GM18502 (cell line): Measurements from ENCODE around the gene NR3C1.

Experiments
- ATAC-seq: cut with Tn5 transposase; IDR thresholded peaks from one replicate; pipeline ENCODE4 v1.9.1; 2021; ENCODE audit warnings: mild to moderate bottlenecking; ENCODE audit not compliant: unreplicated experiment, poor library complexity

The NR3C1 gene

DNA sequence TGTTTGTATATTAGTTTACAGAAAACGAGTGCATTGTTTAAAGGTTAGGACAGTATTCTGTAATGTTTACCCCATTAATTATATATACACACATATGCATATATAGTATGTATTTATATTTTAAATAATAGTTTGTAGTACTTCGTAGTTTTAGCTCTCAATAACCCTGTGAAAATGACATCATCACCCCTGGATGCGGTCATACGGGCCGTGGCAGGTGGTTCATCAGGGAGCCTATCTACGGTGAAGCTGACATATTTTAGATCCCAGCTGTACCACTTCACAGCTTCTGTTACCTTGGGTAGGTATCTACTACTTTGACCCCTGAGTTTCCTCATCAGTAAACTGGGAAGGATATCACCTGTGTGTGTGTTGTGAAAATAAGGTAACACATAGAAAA lies 87.1 kb downstream of the NR3C1 start:
- ATAC-seq, result no peak

DNA sequence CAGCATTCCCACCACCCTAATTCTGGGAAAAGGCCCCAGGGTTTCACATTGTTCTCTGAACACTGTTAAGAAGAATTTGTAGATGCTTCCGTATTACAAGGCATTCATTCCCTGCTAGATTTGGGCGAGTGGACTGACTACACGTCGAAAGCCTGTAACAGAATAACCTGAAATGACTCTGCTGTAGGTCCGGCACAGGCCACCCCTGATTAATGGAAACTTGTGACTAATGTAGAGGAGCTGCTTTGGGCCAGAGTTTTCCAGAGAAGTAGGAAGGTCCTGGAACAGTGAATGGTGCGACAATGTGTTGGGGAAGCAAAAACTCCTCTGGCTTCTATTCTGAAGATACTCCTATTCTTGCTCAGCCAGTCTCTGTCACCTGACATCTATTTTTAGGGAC lies 87.6 kb downstream of the NR3C1 start:
- ATAC-seq, result no peak

DNA sequence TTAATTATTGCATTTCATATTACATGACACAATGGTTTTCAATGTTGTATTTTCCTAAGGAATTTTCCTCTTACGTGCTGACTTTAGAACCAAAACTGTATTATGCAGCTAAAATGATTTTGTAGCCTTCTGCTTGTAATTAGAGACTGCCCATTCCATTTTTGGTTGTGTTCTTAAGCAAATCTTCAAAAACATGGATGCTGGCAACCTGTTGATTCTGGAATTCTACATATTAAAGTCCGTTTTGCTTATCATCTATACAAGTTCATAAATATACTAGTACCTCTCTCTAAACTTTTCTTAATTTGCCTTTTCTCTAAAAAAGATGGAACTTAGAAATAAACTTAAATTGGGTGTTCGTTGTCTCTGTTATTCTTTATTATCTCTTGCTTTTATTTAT lies 88.3 kb downstream of the NR3C1 start:
- no peak for ATAC-seq

DNA sequence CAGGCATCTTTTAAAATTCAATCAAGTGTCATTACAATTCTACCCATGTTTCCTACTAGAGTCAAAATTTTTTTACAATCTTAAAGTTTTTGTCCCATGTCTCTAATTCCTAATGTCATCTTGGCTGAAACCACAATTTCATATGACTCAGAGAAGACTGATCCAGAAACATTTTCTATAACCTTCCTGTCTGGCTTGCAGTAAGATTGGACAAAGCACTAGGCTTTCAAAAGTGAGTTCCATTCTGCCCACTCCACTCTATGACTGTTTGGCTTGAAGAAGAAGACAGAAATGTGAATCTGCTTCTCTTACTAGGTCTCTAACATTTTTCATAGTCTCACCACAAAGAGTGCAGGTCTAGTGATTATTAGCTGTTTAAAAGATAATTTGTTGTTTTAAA lies 88.8 kb downstream of the NR3C1 start:
- ATAC-seq, result no peak

DNA sequence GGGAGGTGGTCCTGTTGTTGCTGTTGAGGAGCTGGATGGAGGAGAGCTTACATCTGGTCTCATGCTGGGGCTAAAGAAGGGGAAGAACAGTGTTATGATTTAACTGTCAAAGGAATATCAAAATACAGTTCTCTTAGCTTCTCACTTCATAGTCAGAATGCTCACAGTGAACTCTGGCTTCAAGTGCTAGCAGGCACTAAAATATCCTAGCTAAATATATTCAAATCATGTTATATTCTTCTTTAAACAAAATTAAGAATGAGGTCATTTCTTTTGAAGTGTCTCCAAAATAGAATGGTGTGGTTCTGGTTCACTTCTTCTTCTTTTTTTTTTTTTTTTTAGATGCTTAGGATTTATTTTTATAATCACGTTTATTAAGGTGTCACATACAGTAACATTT lies 89.4 kb downstream of the NR3C1 start:
- ATAC-seq, result no peak

DNA sequence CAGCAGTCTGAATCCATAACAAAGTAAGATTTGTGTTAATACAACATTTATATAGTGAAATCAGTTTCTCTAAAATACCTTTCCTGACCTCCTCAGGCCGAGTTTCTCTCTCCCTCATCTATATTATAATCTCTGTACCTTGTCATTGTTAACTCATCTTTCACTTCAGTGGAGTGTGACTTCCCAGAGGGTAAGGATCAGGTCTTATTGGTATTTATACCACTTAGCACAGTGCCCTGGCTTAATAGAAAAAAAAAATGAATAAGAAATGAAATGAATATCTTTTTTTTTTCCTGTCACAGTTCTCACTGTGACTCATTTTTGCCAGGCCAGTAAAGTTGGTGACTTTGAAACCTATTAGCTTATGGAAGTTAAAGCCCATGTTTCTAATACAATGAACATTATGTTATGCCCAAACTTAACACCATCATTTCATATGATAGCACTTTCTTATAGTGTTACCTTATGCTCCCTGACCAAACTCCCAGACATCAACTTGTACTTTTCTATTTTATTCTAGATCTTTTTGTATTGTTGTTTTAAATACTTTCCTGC lies 90.1 kb downstream of the NR3C1 start:
- no peak for ATAC-seq

DNA sequence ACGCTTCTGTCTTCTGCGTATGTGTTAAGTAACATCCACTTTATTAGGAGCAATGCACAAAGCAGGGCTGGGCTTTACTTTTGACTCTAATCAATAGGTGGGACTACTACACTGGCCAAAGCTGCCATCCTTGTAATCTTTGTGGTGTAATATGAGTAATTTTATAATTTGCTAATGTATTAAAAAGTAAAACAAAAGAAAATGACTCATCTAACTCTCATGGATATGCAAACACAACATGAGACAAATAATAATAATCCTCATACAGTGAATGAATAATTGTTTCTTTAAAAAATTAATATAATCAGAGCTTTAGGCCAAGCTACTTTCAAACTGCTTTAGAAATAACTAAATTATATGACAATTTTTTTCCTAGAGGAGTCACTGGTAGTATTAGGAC lies 90.7 kb downstream of the NR3C1 start:
- no peak for ATAC-seq

DNA sequence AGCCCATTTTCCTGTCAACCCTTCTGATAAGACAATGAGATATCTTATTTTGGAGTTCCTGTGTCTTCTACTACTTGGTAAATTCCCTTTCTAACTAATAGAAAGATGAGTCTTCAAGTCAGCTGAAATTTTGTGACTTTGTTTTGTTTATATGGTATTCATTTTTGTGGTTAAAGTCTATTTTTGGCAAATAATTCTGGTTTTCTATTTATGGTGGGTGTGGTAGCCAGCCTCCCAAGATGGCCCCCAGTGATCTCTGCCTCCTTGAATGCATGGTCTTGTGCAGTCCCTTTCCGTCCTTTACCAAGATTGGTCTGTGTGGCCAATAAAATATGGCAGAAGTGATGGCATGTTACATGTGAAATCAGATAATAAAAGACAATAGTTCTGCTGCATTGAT lies 91.5 kb downstream of the NR3C1 start:
- ATAC-seq, result no peak

DNA sequence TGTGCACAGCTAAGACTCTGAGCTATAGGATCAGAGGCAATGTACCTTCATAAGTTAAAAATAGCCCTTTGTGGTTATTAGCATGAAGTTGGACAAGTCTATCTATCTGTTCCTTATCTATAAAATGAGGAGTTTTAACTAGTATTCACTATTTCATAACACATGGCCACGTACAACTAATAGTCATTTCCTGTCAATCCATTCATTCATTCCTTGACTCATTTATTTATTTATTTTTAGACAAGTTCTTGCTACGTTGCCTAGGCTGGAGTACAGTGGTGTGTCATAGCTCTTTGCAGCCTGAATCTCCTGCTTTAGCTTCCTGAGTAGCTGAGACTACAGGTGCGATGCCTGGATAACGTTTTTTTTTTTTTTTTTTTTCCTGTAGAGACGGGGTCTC lies 92.1 kb downstream of the NR3C1 start:
- ATAC-seq, result no peak

DNA sequence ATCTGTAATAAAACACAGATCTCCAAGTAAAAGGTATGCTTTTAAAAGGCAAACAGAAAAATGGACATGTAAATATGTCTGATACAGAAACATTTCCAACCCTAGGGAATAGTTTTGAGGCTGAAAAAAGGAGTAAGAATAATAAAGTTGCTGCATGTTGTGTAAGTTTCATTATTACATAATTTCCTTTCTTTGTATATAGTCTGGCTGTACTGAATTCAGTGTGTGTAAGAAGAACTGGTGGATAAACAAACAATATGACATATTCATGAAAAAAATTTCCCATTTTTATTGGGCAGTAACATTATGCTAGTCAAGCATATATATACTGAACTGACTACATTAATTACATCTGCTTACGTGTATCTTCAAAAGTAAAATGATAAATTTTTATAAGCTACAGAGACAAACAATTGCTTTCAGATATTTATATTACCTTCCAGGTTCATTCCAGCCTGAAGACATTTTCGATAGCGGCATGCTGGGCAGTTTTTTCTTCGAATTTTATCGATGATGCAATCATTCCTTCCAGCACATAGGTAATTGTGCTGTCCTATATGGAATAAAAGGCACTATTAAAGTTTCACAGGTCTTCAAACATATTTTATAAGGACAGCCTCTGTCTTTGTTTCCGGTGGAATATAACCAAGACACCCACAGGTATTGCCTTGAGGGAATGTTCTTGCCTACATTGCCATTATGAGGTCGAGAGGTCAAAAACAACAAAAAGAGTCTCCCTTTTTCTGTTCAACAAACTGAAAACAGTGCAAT lies 93.6 kb downstream of the NR3C1 start:
- ATAC-seq, result no peak

DNA sequence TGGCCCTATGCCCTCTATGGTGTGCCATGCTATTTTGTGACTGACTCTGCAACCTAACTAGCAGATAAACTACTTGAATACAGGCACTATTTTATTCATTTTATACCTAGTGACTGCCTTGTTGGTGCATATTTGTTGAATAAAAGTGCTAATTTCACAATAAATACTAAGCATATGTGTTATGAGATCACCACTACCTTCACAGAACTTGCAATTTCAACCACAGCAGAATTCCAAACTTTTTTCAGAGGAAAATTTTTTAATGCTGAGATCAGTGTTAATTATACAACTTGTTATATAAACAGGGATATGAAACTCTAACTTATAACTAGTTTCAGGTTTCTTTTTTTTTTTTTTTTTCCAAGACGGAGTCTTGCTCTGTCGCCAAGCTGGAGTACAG lies 94.8 kb downstream of the NR3C1 start:
- no peak for ATAC-seq

DNA sequence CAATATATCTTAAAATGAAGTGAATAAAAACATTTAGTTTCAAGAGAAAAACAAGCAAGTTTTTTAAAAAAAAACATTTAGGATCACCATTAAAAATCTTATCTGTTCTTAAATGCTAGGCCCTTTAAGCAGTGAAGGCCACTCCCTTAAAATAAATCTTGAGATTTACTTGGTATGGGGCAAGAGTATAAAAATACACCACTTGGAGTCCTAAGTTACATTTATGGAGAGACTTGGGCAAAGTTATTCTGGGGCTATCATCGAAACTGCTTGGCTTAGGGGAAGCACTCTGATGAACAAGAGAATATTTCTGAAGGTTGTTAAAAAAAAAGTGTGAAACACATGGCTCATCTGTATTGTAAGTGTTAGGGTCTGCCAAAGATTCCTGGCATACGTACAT lies 97.4 kb downstream of the NR3C1 start:
- no peak for ATAC-seq

DNA sequence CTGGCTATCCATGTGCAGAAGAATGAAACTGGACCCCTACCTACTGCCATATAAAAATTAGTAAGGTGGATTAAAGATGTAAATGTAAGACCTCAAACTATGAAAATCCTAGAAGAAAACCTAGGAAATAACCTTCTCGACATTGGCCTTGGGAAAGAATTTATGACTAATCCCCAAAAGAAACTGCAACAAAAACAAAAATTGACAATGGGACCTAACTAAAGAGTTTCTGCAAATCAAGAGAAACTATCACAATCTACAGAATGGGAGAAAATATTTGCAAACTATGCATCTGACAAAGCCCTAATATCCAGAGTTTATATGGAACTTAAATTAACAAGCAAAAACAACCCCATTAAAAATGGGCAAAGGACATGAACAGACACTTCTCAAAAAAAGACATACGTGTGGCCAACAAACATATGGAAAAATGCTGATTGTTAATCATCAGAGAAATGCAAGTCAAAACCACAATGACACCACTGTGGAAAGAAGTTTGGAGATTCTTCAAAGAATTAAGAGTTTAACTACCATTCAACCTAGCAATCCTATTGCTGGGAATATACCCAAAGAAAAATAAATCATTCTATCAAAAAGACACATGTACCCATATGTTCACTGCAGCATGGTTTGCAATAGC lies 98.5 kb downstream of the NR3C1 start:
- ATAC-seq, result no peak

DNA sequence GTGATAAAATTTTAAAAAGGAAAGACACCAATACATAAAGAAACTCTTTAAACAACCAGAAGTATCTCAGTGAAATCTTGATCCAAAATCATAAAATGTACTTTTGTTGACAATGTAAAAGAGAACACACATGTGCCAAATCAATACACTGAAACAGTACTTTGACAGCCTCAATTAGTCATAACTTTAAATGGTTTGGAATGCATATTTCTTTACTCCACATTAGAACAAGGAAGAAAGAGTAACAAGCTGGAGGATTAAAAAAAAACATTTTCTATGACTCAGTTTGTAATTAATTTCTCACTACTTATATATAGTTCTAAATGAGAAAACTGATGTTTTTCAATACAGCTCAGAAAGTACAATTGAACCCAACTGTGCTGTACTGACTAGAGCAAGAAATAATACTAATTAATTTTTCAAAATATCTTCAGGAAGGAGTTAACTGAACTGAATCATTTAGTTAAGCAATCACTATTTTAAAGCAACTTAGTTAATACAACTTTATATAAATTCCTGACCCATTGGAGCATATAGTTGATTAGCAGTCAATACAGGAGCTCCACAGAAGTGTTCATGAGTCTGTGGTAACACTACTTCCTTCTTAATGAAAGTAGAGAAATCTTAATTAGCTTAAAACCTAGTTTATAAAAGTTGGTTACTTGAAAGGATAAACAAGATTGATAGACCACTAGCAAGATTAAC lies 101.0 kb downstream of the NR3C1 start:
- no peak for ATAC-seq

DNA sequence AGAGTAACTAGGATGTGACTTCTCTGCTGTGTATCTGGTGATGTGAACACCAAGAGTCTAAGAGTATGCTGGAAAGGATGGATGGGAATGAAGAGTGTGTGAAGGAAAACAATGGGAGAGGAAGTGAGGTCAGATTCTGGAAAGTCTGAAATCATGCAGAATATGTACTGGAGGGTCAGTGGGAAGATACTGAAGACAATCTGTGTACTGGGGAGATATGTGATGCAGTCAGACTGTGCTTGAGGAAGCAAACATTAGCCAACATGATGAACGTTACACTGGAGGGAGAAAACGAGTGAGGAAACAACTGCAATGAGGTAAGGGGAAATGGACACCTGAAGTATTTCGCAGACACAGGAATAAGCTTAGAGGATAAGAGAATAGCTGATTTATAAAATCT lies 105.7 kb downstream of the NR3C1 start:
- no peak for ATAC-seq

DNA sequence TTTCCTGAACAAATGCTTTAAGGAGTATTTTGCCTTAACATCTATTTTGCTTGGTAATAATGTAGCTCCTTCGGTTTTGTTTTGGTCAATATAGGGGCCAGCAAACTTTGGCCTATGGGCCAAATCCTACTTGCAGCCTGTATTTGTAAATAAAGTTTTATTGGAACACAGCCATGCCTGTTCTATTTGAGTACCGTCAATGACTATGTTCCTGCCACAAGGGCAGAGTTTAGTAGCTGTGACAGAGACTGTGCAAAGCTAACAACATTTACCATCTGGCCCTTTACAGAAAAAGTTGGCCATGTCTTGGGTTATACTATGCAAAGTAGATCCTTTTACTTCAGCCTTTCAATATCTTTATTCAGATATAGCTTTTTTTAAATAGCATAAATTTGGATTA lies 113.4 kb downstream of the NR3C1 start:
- ATAC-seq, result no peak

DNA sequence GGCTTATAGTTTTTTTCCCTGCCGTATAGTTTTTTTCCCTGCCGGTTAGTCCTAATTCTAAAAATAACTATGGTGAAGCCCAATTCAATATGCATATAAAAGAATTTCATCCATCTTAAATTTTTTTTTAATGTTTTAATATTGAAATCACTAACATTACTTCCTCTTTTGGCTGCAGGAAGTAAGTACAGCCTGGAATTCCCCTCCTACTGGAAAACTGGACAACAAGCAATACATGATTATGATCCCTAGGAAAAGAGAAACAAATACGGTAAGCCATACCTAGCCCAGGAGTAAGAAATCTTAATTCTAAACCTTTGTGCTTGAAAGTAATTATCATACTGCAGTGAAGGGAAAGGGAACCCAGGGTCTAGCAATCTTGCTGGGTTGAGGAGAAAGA lies 119.0 kb downstream of the NR3C1 start:
- no peak for ATAC-seq

DNA sequence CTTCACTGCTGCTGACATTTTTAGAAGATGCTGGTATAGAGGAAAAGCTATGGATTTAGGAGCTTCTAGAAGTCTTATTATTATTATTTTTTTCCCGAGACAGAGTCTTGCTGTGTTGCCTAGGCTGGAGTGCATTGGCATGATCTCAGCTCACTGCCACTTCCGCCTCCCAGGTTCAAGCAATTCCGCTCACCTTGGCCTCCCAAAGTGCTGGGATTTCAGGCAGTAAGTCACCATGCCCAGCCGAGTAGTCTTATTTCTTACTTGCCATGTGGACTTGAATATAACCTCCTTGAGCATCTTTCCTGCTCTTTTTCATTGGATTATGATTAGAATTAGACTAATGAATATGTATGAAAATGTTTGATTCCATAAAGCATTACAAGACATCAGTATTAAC lies 119.5 kb downstream of the NR3C1 start:
- no peak for ATAC-seq

DNA sequence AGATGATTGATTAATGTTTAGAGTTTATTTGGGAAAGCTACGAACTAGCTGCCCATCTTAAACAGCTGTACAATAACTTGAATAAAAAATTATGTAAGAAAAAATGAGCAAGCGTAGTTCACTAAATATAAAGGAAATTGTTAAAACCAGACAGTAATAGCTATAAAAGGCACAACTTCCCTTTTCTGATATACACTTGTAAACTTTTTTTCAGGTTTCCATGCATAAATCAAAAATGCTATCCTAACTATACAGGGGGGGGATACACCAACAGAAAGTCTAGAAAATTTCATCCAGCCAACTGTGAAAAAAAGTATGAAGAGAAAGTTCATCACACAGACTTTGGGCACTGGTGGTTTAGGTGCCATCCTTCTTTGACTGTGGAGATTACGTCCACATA lies 122.3 kb downstream of the NR3C1 start:
- ATAC-seq, result no peak

DNA sequence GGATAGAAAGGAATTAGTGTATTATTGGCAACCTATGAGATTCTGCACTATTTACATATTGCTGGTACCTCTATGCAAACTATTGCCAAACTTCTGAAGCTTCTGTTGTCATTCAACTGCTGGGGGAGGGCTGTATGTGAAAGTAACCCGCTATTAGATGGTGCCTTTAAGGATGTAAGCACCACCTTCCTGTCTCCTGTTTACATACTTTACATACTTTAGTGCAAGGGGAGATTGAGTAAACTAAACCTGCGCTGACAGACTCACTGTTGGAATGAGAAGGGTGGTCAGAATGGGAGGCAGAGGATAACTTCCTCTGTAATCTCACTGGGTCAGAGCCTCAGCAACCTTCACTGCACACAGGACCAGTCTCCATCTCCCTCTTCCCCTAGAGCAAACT lies 123.8 kb downstream of the NR3C1 start:
- no peak for ATAC-seq

DNA sequence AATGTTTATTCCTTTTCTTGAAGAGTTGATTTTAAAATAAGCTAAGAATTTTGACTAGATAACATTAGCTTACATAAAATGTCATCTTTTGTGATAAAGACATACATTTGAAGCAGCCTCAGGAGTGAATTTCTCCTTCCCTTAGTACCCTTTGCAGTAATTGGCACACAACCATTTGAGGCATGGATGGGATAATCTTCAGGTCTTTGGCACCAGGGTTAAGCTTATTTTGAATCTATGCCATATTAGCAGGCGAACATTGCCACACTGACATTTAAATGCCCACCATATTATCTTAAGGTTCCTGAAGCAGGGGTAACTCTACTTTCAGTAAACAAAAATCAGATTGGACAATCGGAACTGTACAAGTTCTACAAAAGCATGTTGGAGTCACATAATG lies 126.0 kb downstream of the NR3C1 start:
- no peak for ATAC-seq
